Kidney (tissue), 14 donors: Measurements from ENCODE around the gene MRM1. TPM values are rescaled to one million over a fixed set of nuclear protein-coding genes. Genes with fewer than 3 reads are reported as not detected.

Experiments
- DNase-seq, 5 donors: peaks; one replicate each; pipeline ENCODE4 v3.0.0-alpha.2; 2013 to 2020
- FAIRE-seq: peaks from 2 replicates; lab custom pipeline; 2012; peaks lifted over from hg19 to GRCh38; lab: Jason Lieb, UNC
- H3K27ac ChIP-seq, 2 donors: one replicate each; pipeline ENCODE4 v1.7.0; 2013; ENCODE audit warnings: low read depth in 2 of 2, low read length in 2 of 2, inconsistent platforms in 1 of 2
- H3K27me3 ChIP-seq: one replicate; pipeline ENCODE4 v1.7.1; 2013; ENCODE audit warnings: low read length, inconsistent platforms; ENCODE audit not compliant: control insufficient read depth, insufficient read depth
- H3K36me3 ChIP-seq, 3 donors: one replicate each; pipeline versions ENCODE4 v1.7.0 to v1.7.1; 2013; ENCODE audit warnings: low read length in 3 of 3, control low read depth in 1 of 3, inconsistent platforms in 1 of 3; ENCODE audit not compliant: insufficient read depth in 3 of 3, control insufficient read depth in 2 of 3
- H3K4me1 ChIP-seq, 3 donors: one replicate each; pipeline versions ENCODE4 v1.7.0 to v1.7.1; 2013; ENCODE audit warnings: low read length in 3 of 3, inconsistent platforms in 1 of 3, low read depth in 1 of 3; ENCODE audit not compliant: control insufficient read depth in 2 of 3, insufficient read depth in 2 of 3
- H3K4me3 ChIP-seq, 3 donors: one replicate each; pipeline versions ENCODE4 v1.7.0 to v1.8.1; 2013; ENCODE audit warnings: low read length in 3 of 3, control low read depth in 1 of 3, inconsistent platforms in 1 of 3
- H3K9ac ChIP-seq, 3 donors: one replicate each; pipeline versions ENCODE4 v1.7.0 to v1.7.1; 2013; ENCODE audit warnings: low read length in 3 of 3, control low read depth in 1 of 3, inconsistent platforms in 1 of 3
- H3K9me3 ChIP-seq, 3 donors: one replicate each; pipeline versions ENCODE4 v1.7.0 to v1.7.1; 2013; ENCODE audit warnings: low read length in 3 of 3, control low read depth in 1 of 3, inconsistent platforms in 1 of 3; ENCODE audit not compliant: control insufficient read depth in 2 of 3, insufficient read depth in 1 of 3
- CTCF ChIP-seq: IDR thresholded peaks from 3 replicates; pipeline ENCODE4 v1.5.1; 2012; ENCODE audit warnings: mild to moderate bottlenecking, moderate library complexity, borderline replicate concordance; ENCODE audit not compliant: insufficient read depth; ENCODE audit errors: extremely low read depth
- intact Hi-C: fragments of 100-400 bp; cut with DNase I; formaldehyde crosslinking; loops from one replicate; pipeline ENCODE4 v1.11.1; 2022
- polyA plus RNA-seq: library from polyadenylated mRNA; stranded (reverse); fragments of 350-450 nt; fragmentation: Illumina TruSeq; extraction: RNeasy Lipid Tissue Mini Kit (QIAGEN cat#74804); gene quantifications from one replicate; pipeline ENCODE4 v1.2.3, GENCODE V29; 2014; ENCODE audit warnings: low read depth, low replicate concordance; ENCODE audit not compliant: insufficient read depth
- total RNA-seq: library from RNA; stranded (reverse); fragmentation: NEBNext Ultra II Directional; extraction: Animal tissue kit (Norgen Biotek cat#: 25700); gene quantifications from one replicate; pipeline ENCODE4 v1.2.1, GENCODE V29; 2021
- donor health status: control.
- donor health status: control.
- donor health status: control.
- donor health status: control.
- donor health status: control.
- donor health status: DM: yes; HTN: yes; CAD: no.
- donor health status: Normal renal cell carcinoma (clear cell type).

Gene MRM1
- total and polyA plus RNA-seq, 2 donors from 2014 or later: 8.3 to 12.4 TPM

GRCh38 chr17:36608280-36608679, 6.9 kb downstream of the MRM1 start:
- FAIRE-seq (no peak), DNase-seq (no peak)
- Histone ChIP-seq H3K36me3 (no peaks in the 10 kb centered on the region), H3K4me1 (peaks cover 0 to 3% (median 0%) of the 10 kb centered on the region in 3 donors), H3K9me3 (no peaks in the 10 kb centered on the region), H3K4me3 (no peak overlapping the region), H3K27me3 (no peaks in the 10 kb centered on the region), H3K9ac (no peak overlapping the region), H3K27ac (no peak overlapping the region)
- intact Hi-C loops: no loop called here
- TF ChIP-seq CTCF: no peak

- no peaks in the 10 kb centered on the region for H3K9me3 ChIP-seq
- FAIRE-seq (no peak), DNase-seq (peak in 4 of 5 donors; percentile 71 to 85 (median 78))
- H3K4me3 ChIP-seq: no peak overlapping the region
- no peaks in the 10 kb centered on the region for H3K27me3 ChIP-seq
- peaks cover 0 to 2% (median 0%) of the 10 kb centered on the region in 3 donors for H3K4me1 ChIP-seq
- intact Hi-C loops: no loop called here
- no peak overlapping the region for H3K27ac ChIP-seq
- H3K36me3 ChIP-seq: no peaks in the 10 kb centered on the region
- H3K9ac ChIP-seq: no peak overlapping the region
- peak; percentile 58 for TF ChIP-seq CTCF
Observed at GRCh38 chr17:36608794-36609497, 7.6 kb downstream of the MRM1 start.

GRCh38 chr17:36609498-36609862, 8.1 kb downstream of the MRM1 start:
- Histone ChIP-seq H3K4me1 (no peaks in the 10 kb centered on the region), H3K9me3 (no peaks in the 10 kb centered on the region), H3K36me3 (no peaks in the 10 kb centered on the region), H3K27me3 (no peaks in the 10 kb centered on the region), H3K27ac (no peak overlapping the region), H3K4me3 (no peak overlapping the region), H3K9ac (no peak overlapping the region)
- intact Hi-C loops: no loop called here
- no peak for TF ChIP-seq CTCF
- DNase-seq (no peak), FAIRE-seq (no peak)
